Endothelial cell of umbilical vein (primary cell): ENCODE results near the gene MTFMT. TPM values are rescaled to one million over a fixed set of nuclear protein-coding genes. Genes with fewer than 3 reads are reported as not detected.

Experiments used
- BruUV-seq: library from RNA; stranded (reverse); fragments of 400-500 nt; replicated peaks from 2 replicates; lab custom pipeline; 2021; lab: Mats Ljungman, UMichigan
- CTCF ChIA-PET: fragments of 300-600, 350-600 bp; sonication (Branson Sonifier 250); formaldehyde crosslinking; loops from one replicate; lab custom pipeline; 2021; ENCODE audit warnings: antibody characterized with exemption, inconsistent platforms; lab: Charles Lee
- POLR2A ChIA-PET: fragments of 300-600, 350-600 bp; sonication (Branson Sonifier 250); formaldehyde crosslinking; loops from one replicate; lab custom pipeline; 2021; ENCODE audit warnings: antibody characterized with exemption, inconsistent platforms; lab: Charles Lee
- DNase-seq: peaks from one replicate; pipeline ENCODE4 v3.0.0-alpha.2; 2011; ENCODE audit warnings: low read depth, low spot score
- FAIRE-seq: peaks from 2 replicates; lab custom pipeline; 2011; peaks lifted over from hg19 to GRCh38; lab: Jason Lieb, UNC
- H2AFZ ChIP-seq: 2 replicates; pipeline ENCODE4 v1.6.0; 2012; ENCODE audit warnings: low read depth, low read length, control low read depth, inconsistent platforms
- H3K27ac ChIP-seq: 2 replicates; pipeline ENCODE4 v1.5.1; 2011; ENCODE audit warnings: low read depth, mild to moderate bottlenecking, control low read depth, low read length, moderate library complexity; ENCODE audit not compliant: insufficient read depth
- H3K27me3 ChIP-seq, 2 experiments: 2 replicates each; pipeline versions ENCODE4 v1.6.0 to v1.6.1; 2011; ENCODE audit warnings: low read length in 2 of 2, mixed read lengths in 1 of 2; ENCODE audit not compliant: control insufficient read depth in 2 of 2, insufficient read depth in 2 of 2
- H3K36me3 ChIP-seq, 2 experiments: 2 replicates in 1 of 2; 3 replicates in 1 of 2; pipeline ENCODE4 v1.5.1; 2011; ENCODE audit warnings: low read length in 2 of 2, mild to moderate bottlenecking in 1 of 2, moderate library complexity in 1 of 2; ENCODE audit not compliant: control insufficient read depth in 2 of 2, insufficient read depth in 2 of 2; ENCODE audit errors: extremely low read depth in 1 of 2
- H3K4me1 ChIP-seq: 3 replicates; pipeline ENCODE4 v1.5.1; 2011; ENCODE audit warnings: mild to moderate bottlenecking, low read length; ENCODE audit not compliant: control insufficient read depth, insufficient read depth; ENCODE audit errors: extremely low read depth
- H3K4me2 ChIP-seq: 2 replicates; pipeline ENCODE4 v1.6.1; 2011; ENCODE audit warnings: low read length, control low read depth, mixed read lengths; ENCODE audit not compliant: insufficient read depth
- H3K4me3 ChIP-seq, 3 experiments: fragments of 200-600 bp in 1 of 3; sonication (generic), shearing (Covaris generic) in 1 of 3; replicated peaks in 1 of 3; 2 replicates each; pipeline ENCODE4 v1.5.1; 2011 to 2016; ENCODE audit warnings: control low read depth in 3 of 3, low read length in 3 of 3, mild to moderate bottlenecking in 2 of 3, inconsistent platforms in 1 of 3, low read depth in 1 of 3, moderate library complexity in 1 of 3; ENCODE audit not compliant: insufficient read depth in 1 of 3
- H3K79me2 ChIP-seq: 2 replicates; pipeline ENCODE4 v1.6.0; 2012; ENCODE audit warnings: low read length, inconsistent platforms; ENCODE audit not compliant: control insufficient read depth, insufficient read depth
- H3K9ac ChIP-seq: replicated peaks from 2 replicates; pipeline ENCODE3; 2011; ENCODE audit warnings: low read length, control low read depth; ENCODE audit not compliant: insufficient read depth; ENCODE audit errors: extremely low read depth
- H3K9me1 ChIP-seq: replicated peaks from 3 replicates; pipeline ENCODE4 v1.6.0; 2011; ENCODE audit warnings: mild to moderate bottlenecking, low read length; ENCODE audit not compliant: control insufficient read depth, insufficient read depth; ENCODE audit errors: extremely low read depth
- H3K9me3 ChIP-seq: replicated peaks from 2 replicates; pipeline ENCODE4 v1.5.1; 2012; ENCODE audit warnings: low read length, inconsistent platforms; ENCODE audit not compliant: control insufficient read depth, insufficient read depth
- H4K20me1 ChIP-seq: replicated peaks from 2 replicates; pipeline ENCODE3; 2011; ENCODE audit warnings: mild to moderate bottlenecking, low read length; ENCODE audit not compliant: control insufficient read depth, insufficient read depth; ENCODE audit errors: extremely low read depth
- CTCF ChIP-seq, 2 donors: IDR thresholded peaks; 1 replicate in 1 of 2; 2 replicates in 1 of 2; pipeline ENCODE4 v1.5.1; 2011; ENCODE audit warnings: low read length in 2 of 2, mild to moderate bottlenecking in 2 of 2, moderate library complexity in 2 of 2, control low read depth in 1 of 2, inconsistent platforms in 1 of 2, low read depth in 1 of 2; ENCODE audit not compliant: insufficient read depth in 1 of 2; ENCODE audit errors: extremely low read depth in 1 of 2
- EZH2 ChIP-seq: IDR thresholded peaks from 2 replicates; pipeline ENCODE4 v1.6.1; 2012; ENCODE audit warnings: borderline replicate concordance, low read depth, mild to moderate bottlenecking, moderate library complexity, low read length, inconsistent platforms; ENCODE audit not compliant: severe bottlenecking
- FOS ChIP-seq: IDR thresholded peaks from 2 replicates; pipeline ENCODE4 v1.6.1; 2011; ENCODE audit warnings: mild to moderate bottlenecking, low read length, moderate library complexity, borderline replicate concordance; ENCODE audit not compliant: insufficient read depth
- GATA2 ChIP-seq: IDR thresholded peaks from 2 replicates; pipeline ENCODE4 v1.7.0; 2011; ENCODE audit warnings: low read depth, mild to moderate bottlenecking, moderate library complexity, mixed read lengths, low read length; ENCODE audit not compliant: insufficient read length, insufficient read depth
- JUN ChIP-seq: IDR thresholded peaks from 2 replicates; pipeline ENCODE4 v1.6.1; 2011; ENCODE audit warnings: borderline replicate concordance, low read depth; ENCODE audit not compliant: insufficient read length, insufficient read depth
- MAX ChIP-seq: IDR thresholded peaks from 2 replicates; pipeline ENCODE4 v1.6.1; 2011; ENCODE audit not compliant: insufficient read depth, insufficient read length
- MYC ChIP-seq: IDR thresholded peaks from one replicate; pipeline ENCODE4 v1.6.1; 2011; ENCODE audit warnings: mild to moderate bottlenecking, low read depth, low read length
- POLR2A ChIP-seq: IDR thresholded peaks from 2 replicates; pipeline ENCODE4 v1.6.1; 2012; ENCODE audit warnings: low read depth, mild to moderate bottlenecking, control low read depth, low read length
- POLR2AphosphoS5 ChIP-seq: IDR thresholded peaks from 2 replicates; pipeline ENCODE4 v1.6.1; 2012; ENCODE audit warnings: low read depth, mild to moderate bottlenecking, control low read depth, low read length, moderate library complexity; ENCODE audit not compliant: insufficient read depth
- dilution Hi-C: fragments of 300-500 bp; cut with MboI; formaldehyde crosslinking; loops from one replicate; pipeline ENCODE4 v1.15.0; 2019; ENCODE audit warnings: low sequenced_read_pairs; ENCODE audit not compliant: extremely low pct_ligation_motif_present
- intact Hi-C: fragments of 100-400 bp; cut with micrococcal nuclease; formaldehyde crosslinking; loops from one replicate; pipeline ENCODE4 v1.10.0; 2022
- polyA plus RNA-seq, 4 experiments: library from polyadenylated mRNA; depleted of rRNA in 3 of 4; stranded (reverse) in 3 of 4; unstranded in 1 of 4; fragments of >200 nt; gene quantifications; 2 replicates each; pipeline versions ENCODE4 v1.2.1 to v1.2.3, GENCODE V29; 2011 to 2012; ENCODE audit warnings: missing spikeins in 1 of 4
- total RNA-seq: library from RNA; stranded (reverse); gene quantifications from 2 replicates; pipeline ENCODE4 v1.2.3, GENCODE V29; 2021

The MTFMT gene
- total and polyA plus RNA-seq, 2 donors (not counting 3 experiments of a cell fraction or from before 2014, with no cell fraction given), result 7.5 to 20.4 TPM

DNA sequence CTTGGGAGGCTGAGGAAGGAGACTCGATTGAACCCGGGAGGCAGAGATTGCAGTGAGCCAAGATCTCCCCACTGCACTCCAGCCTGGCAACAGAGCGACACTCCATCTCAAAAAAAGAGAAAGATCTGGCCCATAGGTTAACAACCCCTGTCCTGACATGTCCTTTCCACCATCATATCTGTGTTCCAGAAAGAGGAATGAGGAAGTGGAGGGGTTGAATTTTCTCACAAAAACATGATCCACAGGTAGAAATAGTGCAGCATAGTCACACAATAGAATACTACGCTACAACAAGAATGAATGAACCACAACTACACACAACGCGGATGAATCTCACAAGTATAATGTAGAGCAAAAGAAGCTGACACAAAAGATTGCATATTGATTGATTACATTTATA is 11.0 kb upstream of the MTFMT start:
- CTCF ChIA-PET, result interaction anchor here (1.0 kb wide), 1 partner anchor 8 kb away, joined by 3 read pairs; no protein-coding TSS in a partner anchor
- FAIRE-seq (no peak), DNase-seq (no peak)
- Histone ChIP-seq H3K9me1 (no peaks in the 10 kb centered on the region), H3K4me2 (no peak overlapping the region), H3K27ac (no peak overlapping the region), H3K4me3 (no peak overlapping the region), H3K4me1 (no peaks in the 10 kb centered on the region), H4K20me1 (no peaks in the 10 kb centered on the region), H3K36me3 (no peaks in the 10 kb centered on the region), H2AFZ (no peak overlapping the region), H3K27me3 (no peaks in the 10 kb centered on the region), H3K79me2 (no peaks in the 10 kb centered on the region), H3K9me3 (no peaks in the 10 kb centered on the region), H3K9ac (no peak overlapping the region)
- TF ChIP-seq POLR2A (no peak), FOS (no peak), JUN (no peak), POLR2AphosphoS5 (no peak), EZH2 (no peak), MAX (no peak), CTCF (IDR thresholded peaks at IDR 0.05; ENCODE audit: extremely low read depth in 1 of 2, insufficient read depth in 1 of 2, low read depth in 1 of 2, low read length in 2 of 2) (no peak), GATA2 (no peak), MYC (no peak)
- BruUV-seq, result no TSS peak
- intact Hi-C loops (no loop called here), dilution Hi-C loops (no loop called here)
- POLR2A ChIA-PET, result no interaction called here
